Activated T-cell treated with anti-CD3 and anti-CD28 coated beads, Interleukin-2, amount 50 U/mL, for 48 hours (primary cell): ENCODE measurements around the gene DACT2.
"Not testable (repeated sequence)": the region's sequence is repeated elsewhere in the genome, so short reads cannot be mapped to it uniquely, and the experiment has no call there.

Source experiments
- DNase-seq, 2 experiments: peaks; one replicate each; pipeline ENCODE4 v3.0.0-alpha.2; 2020

Gene DACT2, protein sequence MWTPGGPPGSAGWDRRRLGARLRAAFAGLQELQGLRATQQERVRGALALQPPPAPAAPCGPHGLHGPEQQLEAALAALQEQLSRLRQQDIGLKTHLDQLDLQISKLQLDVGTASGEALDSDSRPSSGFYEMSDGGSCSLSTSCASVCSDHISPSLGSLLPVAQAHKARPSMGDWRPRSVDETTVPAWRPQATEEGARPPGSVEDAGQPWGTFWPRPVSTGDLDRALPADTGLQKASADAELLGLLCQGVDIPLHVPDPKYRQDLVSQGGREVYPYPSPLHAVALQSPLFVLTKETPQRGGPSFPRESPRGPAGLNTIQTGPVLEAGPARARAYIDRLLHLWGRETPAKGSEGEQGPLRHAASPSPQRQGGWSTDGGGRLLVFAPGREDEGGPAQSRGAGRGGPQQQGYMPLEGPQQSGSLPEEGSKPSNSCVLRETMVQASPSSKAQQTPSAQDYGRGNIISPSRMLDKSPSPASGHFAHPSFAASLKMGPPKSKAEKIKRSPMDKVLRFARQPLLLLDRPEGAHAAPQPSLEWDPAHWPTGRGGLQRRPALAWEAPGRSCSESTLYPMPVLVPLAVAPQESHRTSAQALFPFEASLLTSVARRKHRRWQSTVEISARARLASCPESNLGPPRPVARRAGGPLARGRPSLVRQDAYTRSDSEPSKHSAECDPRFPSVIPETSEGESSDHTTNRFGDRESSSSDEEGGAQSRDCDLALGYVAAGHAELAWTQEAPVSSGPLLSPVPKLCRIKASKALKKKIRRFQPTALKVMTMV

DNA sequence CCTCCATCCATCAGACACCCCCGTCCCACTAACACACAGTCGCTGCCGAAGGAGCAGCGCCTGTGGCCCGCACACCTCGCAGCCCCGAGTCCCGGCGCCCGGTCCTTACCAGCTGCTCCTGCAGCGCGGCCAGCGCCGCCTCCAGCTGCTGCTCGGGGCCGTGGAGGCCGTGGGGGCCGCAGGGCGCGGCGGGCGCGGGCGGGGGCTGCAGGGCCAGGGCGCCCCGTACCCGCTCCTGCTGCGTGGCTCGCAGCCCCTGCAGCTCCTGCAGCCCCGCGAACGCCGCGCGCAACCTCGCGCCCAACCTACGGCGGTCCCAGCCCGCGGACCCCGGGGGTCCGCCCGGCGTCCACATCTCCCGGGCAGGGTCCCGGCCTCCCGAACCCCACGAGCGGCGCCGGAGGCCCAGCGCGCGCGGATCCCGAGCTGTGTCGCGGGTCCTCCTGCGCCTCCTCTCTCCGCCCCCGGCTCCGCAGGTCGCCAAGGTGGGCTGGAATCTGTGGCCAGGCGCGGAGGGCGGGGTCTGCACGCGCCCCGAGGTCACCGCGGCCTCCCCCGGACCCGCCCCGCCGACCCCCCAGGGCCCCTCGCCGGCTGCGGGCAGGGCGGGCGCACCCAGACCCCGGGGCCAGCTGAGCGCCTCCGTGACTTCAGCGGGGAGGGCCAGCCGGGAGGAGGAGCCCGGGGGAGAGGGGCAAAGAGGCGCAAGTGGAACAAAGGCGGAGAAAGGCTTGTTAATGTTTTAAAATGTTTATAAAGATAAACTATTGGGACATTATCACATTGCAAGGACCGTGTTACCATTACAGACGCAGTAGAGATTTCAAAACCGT, at the start of gene DACT2:
Gene DACT2 (minus strand): TSS at position 499 of the 833 bp plus-strand sequence. CDS start 144 bp downstream, at position 355.
- no peak for DNase-seq

GRCh38 chr6:168368936-168369335, 49.4 kb upstream of the DACT2 start:
- no peak for DNase-seq

GRCh38 chr6:168368066-168368820, 48.7 kb upstream of the DACT2 start:
- no peak for DNase-seq

- DNase-seq = no peak
Observed at GRCh38 chr6:168367285-168367751, 47.7 kb upstream of the DACT2 start.

- no peak for DNase-seq
Observed at GRCh38 chr6:168366473-168366872, 46.9 kb upstream of the DACT2 start.

GRCh38 chr6:168365422-168366165, 46.0 kb upstream of the DACT2 start:
- DNase-seq = no peak

DNA sequence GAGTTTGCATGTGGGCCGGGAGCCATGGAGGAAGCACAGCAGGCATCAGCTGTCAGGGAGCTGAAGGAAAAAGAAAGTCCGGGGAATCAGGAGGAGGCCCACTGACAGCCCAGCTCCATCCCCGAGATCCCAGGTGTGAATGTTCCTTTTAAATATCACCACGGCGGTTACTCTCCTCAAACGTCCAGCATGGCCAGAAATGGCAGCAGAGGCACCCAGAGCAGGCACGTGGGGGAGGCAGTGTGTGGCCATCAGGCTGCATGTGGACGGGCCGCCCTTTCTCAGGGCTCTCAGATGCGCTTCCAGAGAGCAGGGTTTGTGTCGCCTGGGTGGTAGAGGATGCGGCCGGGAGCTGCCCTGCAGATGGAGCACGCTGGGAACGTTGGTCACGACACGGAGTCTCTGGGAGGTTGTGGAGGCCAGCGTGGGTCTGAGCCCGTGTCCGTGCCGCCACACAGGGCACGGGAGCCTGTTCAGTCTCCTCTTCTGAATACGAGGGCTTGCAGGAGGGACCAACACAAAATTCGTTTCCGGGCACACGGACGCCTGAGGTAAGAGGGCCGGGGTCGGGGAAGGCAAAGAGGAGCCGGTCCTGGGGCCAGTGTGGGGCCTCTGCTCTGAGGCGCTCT, 45.3 kb upstream of the DACT2 start:
- DNase-seq = no peak

DNA sequence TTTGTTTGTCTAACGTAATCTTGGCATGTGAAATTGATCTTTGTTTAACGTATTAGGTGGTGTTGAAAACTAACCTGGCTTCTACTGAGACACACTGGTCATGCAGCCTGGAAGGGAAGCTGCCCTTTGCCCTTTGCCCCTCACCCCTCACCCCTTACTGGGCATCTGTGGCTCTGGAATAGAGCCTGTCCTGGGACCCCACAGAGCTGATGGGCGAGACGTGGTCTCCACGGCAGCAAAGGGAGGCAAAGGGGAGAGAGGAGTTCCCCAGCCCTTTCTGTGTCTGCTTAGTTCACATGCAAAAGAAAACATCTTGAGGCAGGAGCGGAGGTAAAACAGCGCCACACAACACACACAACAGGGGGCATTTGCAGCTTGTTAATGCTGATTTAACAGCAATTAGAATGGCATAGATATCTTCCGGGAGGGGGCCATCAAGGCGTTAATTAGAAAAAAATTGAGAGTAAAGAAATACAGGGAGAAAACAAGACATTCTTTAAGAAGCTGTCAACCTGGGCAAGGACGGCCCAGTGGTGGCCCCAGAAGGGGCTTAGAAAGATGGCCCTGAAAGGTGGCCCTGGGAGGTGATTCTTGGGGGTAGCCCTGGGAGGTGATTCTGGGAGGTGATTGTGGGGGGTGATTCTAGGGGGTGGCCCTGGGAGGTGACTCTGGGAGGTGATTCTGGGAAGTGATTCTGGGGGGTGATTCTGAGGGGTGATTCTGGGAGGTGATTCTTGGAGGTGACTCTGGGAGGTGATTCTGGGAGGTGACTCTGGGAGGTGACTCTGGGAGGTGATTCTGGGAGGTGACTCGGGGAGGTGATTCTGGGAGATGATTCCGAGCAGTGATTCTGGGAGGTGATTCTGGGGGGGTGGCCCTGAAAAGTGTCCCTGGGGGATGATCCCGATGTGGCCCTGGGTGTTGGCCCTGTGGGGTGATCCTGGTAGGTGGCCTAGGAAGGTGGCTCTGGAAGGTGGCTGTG, 44.5 kb upstream of the DACT2 start:
- no peak for DNase-seq

GRCh38 chr6:168363302-168363701, 43.7 kb upstream of the DACT2 start:
- DNase-seq = no peak

DNA sequence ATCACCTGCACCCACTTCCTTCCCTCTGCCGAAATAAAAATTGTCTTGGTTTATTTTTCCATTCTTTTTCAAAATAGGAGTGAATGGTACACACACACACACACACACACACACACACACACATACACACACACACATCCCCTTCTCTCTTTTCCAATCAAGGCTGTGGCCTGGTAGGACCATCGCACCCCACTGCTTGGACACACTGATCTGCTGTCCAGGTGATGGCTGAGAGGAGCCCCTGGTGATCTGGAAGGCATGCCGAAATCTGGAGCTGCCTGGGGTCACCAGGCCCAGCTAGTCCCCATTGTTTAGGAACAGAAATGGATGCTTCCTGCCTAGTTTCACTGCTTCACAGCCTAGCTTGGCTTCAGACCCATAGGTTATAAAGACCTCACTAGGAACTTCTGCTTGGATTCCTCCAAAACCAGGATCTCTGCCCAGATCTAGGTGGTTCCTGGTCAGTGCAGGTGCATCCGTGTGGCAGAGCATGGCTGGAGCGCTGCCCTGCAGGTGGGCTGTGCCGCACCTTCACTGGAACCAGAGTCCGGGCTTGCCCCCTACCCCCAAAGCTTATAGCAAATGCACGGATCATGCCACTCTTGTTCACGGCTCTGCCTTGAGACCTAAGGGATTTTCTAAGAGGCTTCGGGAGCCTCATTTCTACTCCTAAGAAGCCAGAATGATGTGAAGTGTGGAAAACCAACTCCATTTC, 42.9 kb upstream of the DACT2 start:
- no peak for DNase-seq

DNA sequence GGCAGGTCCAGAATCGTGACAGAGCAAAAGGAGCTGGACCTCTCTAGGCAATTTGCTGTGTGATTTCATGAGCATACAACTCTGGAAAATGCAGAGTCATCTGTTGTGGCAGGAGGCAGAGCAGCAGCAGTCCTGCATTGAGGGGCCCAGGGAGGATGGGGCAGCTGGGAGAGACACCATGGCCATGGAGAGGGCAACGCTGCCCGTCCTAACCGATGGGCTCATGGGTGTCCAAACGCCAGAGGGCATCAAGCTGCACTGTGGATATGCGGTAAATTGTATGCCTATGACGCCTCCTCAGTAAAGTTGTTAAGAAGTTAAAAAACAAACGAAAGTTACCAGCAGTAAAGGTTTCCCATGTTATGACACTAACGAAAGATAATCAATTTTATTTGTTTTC, 42.2 kb upstream of the DACT2 start:
- no peak for DNase-seq

DNA sequence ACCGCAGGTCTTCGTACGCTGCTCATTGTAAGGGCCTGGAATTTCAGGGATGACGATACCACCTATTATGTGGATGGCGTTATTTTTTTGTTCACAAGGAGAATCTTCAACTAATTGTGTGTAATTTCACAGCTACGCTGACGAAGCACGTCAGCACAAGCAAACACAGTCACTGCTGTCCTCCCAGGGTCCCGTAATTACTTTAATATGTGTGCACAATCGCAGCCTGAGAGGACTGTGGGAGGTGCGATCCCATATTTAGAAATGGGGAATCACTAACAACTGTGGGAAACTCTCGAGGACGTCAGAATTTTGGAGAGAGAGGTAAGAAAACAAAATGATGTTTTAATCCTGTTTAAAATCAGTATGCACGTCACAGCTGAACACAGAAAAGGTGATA, 40.2 kb upstream of the DACT2 start:
- no peak for DNase-seq

DNA sequence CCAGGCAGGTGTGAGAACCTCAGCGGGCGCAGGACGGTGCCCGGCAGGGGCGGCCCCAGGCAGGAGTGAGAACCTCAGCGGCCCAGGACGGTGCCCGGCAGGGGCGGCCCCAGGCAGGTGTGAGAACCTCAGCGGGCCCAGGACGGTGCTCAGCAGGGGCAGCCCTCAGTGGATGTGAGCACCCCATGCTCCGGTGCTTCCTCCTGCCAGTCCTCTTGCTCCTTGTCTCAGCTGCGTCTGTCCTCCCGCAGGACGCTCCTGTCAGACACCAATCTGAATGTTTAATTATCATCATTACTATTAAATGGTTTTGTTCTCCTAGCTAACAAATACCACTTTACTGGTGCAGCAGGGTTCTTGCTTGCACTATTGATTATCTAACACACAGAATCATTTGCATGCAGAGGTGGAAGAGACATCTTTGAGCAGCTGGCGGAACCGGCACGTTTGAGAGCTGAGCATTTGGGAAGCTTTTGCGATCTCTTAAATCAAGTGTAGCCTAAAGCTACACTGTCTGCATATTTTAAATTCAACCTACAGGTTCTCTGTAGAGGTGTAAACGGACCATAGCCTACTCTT, 39.4 kb upstream of the DACT2 start:
- no peak for DNase-seq

DNA sequence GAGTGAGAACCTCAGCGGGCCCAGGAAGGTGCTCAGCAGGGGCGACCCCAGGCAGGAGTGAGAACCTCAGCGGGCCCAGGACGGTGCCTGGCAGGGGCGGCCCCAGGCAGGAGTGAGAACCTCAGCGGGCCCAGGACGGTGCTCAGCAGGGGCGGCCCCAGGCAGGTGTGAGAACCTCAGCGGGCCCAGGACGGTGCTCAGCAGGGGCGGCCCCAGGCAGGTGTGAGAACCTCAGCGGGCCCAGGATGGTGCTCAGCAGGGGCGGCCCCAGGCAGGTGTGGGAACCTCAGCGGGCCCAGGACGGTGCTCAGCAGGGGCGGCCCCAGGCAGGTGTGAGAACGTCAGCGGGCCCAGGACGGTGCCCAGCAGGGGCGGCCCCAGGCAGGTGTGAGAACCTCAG, 37.3 kb upstream of the DACT2 start:
- DNase-seq = not testable (repeated sequence)

DNA sequence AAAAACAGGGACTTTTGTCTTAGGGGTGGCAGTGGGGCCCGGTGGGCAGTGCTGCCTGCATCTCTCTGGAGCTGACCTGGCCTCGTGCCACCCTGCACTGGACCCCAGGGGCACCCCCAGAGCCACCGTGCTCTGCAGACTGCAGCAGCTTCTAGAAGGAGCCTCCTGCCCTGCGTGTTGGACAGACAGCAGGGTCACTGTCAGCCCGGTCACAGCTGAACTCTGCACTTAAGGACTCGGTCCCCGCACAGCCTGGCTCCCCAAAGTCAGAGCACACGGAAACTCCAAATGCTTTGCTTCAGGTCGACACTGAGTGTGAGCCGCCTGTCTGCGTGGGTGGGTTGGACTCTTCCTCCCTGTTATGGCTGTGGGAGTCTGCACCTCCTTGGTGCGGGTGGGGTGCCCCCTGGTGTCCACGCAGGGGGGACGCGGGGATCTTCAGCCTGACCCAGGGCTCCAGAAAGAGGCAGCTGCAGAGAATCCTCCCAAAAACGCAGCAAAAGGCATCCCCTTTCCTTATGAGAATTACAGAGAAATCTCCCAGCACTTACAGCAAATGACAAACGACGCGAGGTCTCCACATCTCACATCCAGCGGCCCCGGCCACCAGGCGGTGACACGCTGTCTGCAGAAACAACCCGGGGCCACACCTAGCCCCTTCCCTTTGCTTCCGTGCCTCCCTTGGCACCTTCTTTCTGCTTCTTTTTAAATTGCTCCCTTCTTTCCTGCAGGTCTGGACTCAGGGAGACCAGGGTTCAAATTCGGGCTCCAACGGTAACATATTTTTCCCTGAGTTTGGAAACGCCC, 36.3 kb upstream of the DACT2 start:
- DNase-seq = peak; percentile 43 to 51

DNA sequence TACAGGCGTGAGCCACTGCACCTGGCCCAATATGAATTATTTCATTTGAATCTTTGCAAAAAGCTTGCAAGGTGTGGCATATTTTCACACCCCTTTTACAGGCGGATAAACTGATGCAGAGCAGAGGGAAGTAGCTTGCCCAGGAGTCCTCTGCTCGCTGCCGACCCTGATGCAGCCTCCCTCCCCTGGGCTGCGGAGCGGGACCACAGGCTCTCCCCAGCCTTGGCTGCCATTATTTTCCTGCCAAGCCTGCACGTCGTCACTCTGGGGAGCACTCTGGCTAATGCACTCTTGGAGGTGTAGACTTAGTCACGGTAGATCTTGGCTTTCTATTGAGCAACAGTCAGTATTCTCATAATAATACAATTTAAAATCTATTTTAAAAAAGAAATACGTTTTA, 34.8 kb upstream of the DACT2 start:
- DNase-seq = no peak

GRCh38 chr6:168353041-168353440, 33.5 kb upstream of the DACT2 start:
- DNase-seq = no peak

DNA sequence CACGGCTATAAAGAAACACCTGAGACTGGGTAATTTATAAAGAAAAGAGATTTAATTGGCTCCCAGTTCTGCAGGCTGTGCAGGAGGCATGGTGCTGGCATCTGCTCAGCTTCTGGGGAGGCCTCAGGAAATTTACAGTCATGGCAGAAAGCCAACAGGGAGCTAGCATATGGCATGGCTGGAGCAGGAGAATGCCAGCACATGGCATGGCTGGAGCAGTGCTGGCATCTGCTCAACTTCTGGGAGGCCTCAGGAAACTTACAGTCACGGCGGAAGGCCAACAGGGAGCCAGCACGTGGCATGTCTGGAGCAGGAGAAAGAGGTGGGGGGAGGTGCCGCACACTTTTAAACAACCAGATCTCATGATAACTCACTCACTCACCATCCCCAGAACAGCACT, 32.5 kb upstream of the DACT2 start:
- DNase-seq = no peak
